Right lobe of liver (tissue), 6 donors: ENCODE results near the gene ADAMTS4. TPM values are rescaled to one million over a fixed set of nuclear protein-coding genes. Genes with fewer than 3 reads are reported as not detected.

Source experiments
- ATAC-seq, 4 donors: fragments of 200-7000 bp; cut with Tn5 transposase; one replicate each; pipeline ENCODE4 v1.9.1; 2020; ENCODE audit warnings: mild to moderate bottlenecking in 4 of 4, moderate library complexity in 4 of 4
- DNase-seq, 3 donors: peaks; one replicate each; pipeline ENCODE4 v3.0.0-alpha.2; 2020
- H3K27ac ChIP-seq, 3 donors: fragments of 200-600 bp; one replicate each; pipeline ENCODE4 v1.8.0; 2022
- H3K27me3 ChIP-seq, 2 donors: fragments of 200-600 bp; one replicate each; pipeline ENCODE4 v1.8.0; 2022
- H3K36me3 ChIP-seq, 4 donors: fragments of 200-600 bp; sonication (generic) in 1 of 4; one replicate each; pipeline versions ENCODE4 v1.5.1 to v1.8.0; 2017 to 2022; ENCODE audit warnings: control low read depth in 1 of 4
- H3K4me1 ChIP-seq, 4 donors: fragments of 200-600 bp; sonication (generic) in 1 of 4; one replicate each; pipeline versions ENCODE4 v1.5.1 to v1.8.0; 2017 to 2022; ENCODE audit warnings: control low read depth in 1 of 4
- H3K4me3 ChIP-seq, 3 donors: fragments of 200-600 bp; one replicate each; pipeline ENCODE4 v1.8.0; 2022
- H3K9me3 ChIP-seq, 4 donors: fragments of 200-600 bp; sonication (generic) in 1 of 4; one replicate each; pipeline versions ENCODE4 v1.5.1 to v1.8.0; 2017 to 2022; ENCODE audit warnings: control low read depth in 1 of 4
- CTCF ChIP-seq, 4 donors: fragments of 200-600 bp in 3 of 4; fragments of 450-650 bp in 1 of 4; IDR thresholded peaks; one replicate each; pipeline versions ENCODE4 v1.5.1 to v1.8.0; 2016 to 2022; ENCODE audit warnings: antibody characterized with exemption in 4 of 4, mild to moderate bottlenecking in 2 of 4
- POLR2A ChIP-seq: fragments of 450-650 bp; IDR thresholded peaks from one replicate; pipeline ENCODE4 v1.6.1; 2017; ENCODE audit warnings: antibody characterized with exemption, mild to moderate bottlenecking
- WGBS: methylation state at CpG from one replicate; pipeline ENCODE4 v1.1.6; 2018; ENCODE audit warnings: low coverage, low lambda C conversion rate; ENCODE audit not compliant: insufficient coverage; ENCODE audit errors: missing lambda C conversion rate; 5-methylcytosine and 5-hydroxymethylcytosine counted together
- intact Hi-C, 2 donors: fragments of 100-400 bp; cut with DNase I; formaldehyde crosslinking; loops; one replicate each; pipeline versions ENCODE4 v1.11.2 to v1.14.1; 2022
- total RNA-seq, 6 experiments: library from RNA; depleted of rRNA in 2 of 6; stranded (reverse); fragments of >200 nt in 2 of 6; fragmentation: NEBNext Ultra II Directional in 3 of 6; extraction: Animal tissue kit (Norgen Biotek cat#: 25700) in 3 of 6; gene quantifications; one replicate each; pipeline versions ENCODE4 v1.1.0 to v1.2.4, GENCODE V29; 2016 to 2023
- donor health status: DM: no; HTN: yes; CAD: no.
- donor health status: DM: no; HTN: no; CAD: no.
- donor health status: DM: no; HTN: no; CAD: no.
- donor health status: DM: no; HTN: yes; CAD: no.
- donor health status: DM: no; HTN: yes; CAD: no.

Gene ADAMTS4
- total RNA-seq, 6 experiments from 2014 or later = 0.29 to 11.0 (median 2.1) TPM

- H3K4me1 ChIP-seq = peaks cover 0 to 24% (median 8%) of the 10 kb centered on the region in 4 donors
- intact Hi-C loops = no loop called here
- ATAC-seq (peak; percentile 87 to 95 (median 92)), DNase-seq (peak; percentile 97 to 99 (median 98))
- peaks cover 0 to 30% (median 11%) of the 10 kb centered on the region in 4 donors for H3K36me3 ChIP-seq
- H3K9me3 ChIP-seq = no peaks in the 10 kb centered on the region
- peak within 1 kb of the TSS; percentile 92 to 96 (median 95) for H3K27ac ChIP-seq
- WGBS = 3% methylated on average over 23 of the region's 53 CpGs
- H3K27me3 ChIP-seq = no peaks in the 10 kb centered on the region
- no peak for TF ChIP-seq CTCF (IDR thresholded peaks at IDR 0.05)
- peak; percentile 89 for TF ChIP-seq POLR2A
- peak within 1 kb of the TSS; percentile 79 to 94 (median 80) for H3K4me3 ChIP-seq
Observed at GRCh38 chr1:161201836-161202712, 3.2 kb upstream of the ADAMTS4 start, which contains the start of gene NDUFS2. NDUFS2 (plus strand) TSS chr1:161202367; CDS start chr1:161202386, 19 bp downstream.

GRCh38 chr1:161200992-161201835 lies 2.4 kb upstream of the ADAMTS4 start:
- peak overlapping the region in 2 of 3 donors; percentile 79 to 80 for H3K4me3 ChIP-seq
- no peaks in the 10 kb centered on the region for H3K27me3 ChIP-seq
- intact Hi-C loops = no loop called here
- H3K9me3 ChIP-seq = no peaks in the 10 kb centered on the region
- WGBS = 42% methylated on average over 8 of the region's 13 CpGs
- DNase-seq (peak in 2 of 3 donors; percentile 48 to 64), ATAC-seq (peak; percentile 8 to 44 (median 24))
- H3K4me1 ChIP-seq = peaks cover 0 to 24% (median 8%) of the 10 kb centered on the region in 4 donors
- H3K36me3 ChIP-seq = peaks cover 0 to 21% (median 6%) of the 10 kb centered on the region in 4 donors
- TF ChIP-seq POLR2A (peak; percentile 33), CTCF (IDR thresholded peaks at IDR 0.05) (no peak)
- peak overlapping the region; percentile 92 to 96 (median 95) for H3K27ac ChIP-seq

- ATAC-seq (no peak), DNase-seq (no peak)
- Histone ChIP-seq H3K27ac (peak overlapping the region; percentile 92 to 96 (median 95)), H3K27me3 (no peaks in the 10 kb centered on the region), H3K9me3 (no peaks in the 10 kb centered on the region), H3K4me3 (no peak overlapping the region), H3K4me1 (peaks cover 0 to 24% (median 8%) of the 10 kb centered on the region in 4 donors), H3K36me3 (peaks cover 0 to 14% (median 5%) of the 10 kb centered on the region in 4 donors)
- TF ChIP-seq POLR2A = no peak
- TF ChIP-seq CTCF (IDR thresholded peaks at IDR 0.05) = no peak
- intact Hi-C loops = no loop called here
- WGBS = 51% methylated on average over 4 of the region's 5 CpGs
Observed at GRCh38 chr1:161200421-161200991, 1.7 kb upstream of the ADAMTS4 start.

GRCh38 chr1:161199506-161200139 lies 769 bp upstream of the ADAMTS4 start:
- 62% methylated on average over 5 of the region's 5 CpGs for WGBS
- Histone ChIP-seq H3K27ac (peak overlapping the region; percentile 55 to 95 (median 92)), H3K36me3 (peaks cover 0 to 11% (median 4%) of the 10 kb centered on the region in 4 donors), H3K4me3 (no peak overlapping the region), H3K4me1 (peaks cover 0 to 24% (median 8%) of the 10 kb centered on the region in 4 donors), H3K27me3 (no peaks in the 10 kb centered on the region), H3K9me3 (no peaks in the 10 kb centered on the region)
- DNase-seq (no peak), ATAC-seq (no peak)
- TF ChIP-seq CTCF (IDR thresholded peaks at IDR 0.05) = no peak
- TF ChIP-seq POLR2A = no peak
- intact Hi-C loops = loop anchor here (10.0 kb wide), 2 partner anchors 175 to 185 kb away; no protein-coding TSS in a partner anchor
